Keratinocyte (primary cell): Measurements from ENCODE around the gene CGREF1. TPM values are rescaled to one million over a fixed set of nuclear protein-coding genes. Genes with fewer than 3 reads are reported as not detected.

Source experiments
- DNase-seq: peaks from one replicate; pipeline ENCODE4 v3.0.0-alpha.2; 2011; ENCODE audit warnings: low read depth, missing footprints, low spot score
- FAIRE-seq: peaks from 2 replicates; lab custom pipeline; 2011; peaks lifted over from hg19 to GRCh38; lab: Jason Lieb, UNC
- H2AFZ ChIP-seq: 2 replicates; pipeline ENCODE4 v1.6.0; 2012; ENCODE audit warnings: low read length, control low read depth, inconsistent platforms; ENCODE audit not compliant: control insufficient read depth
- H3K27ac ChIP-seq: 2 replicates; pipeline ENCODE4 v1.5.1; 2011; ENCODE audit warnings: low read length; ENCODE audit not compliant: control insufficient read depth, insufficient read depth
- H3K27me3 ChIP-seq: 3 replicates; pipeline ENCODE4 v1.6.0; 2011; ENCODE audit warnings: low read length; ENCODE audit not compliant: control insufficient read depth, insufficient read depth; ENCODE audit errors: extremely low read depth
- H3K36me3 ChIP-seq, 2 experiments: 2 replicates in 1 of 2; 3 replicates in 1 of 2; pipeline ENCODE4 v1.5.1; 2011; ENCODE audit warnings: low read length in 2 of 2, mild to moderate bottlenecking in 1 of 2; ENCODE audit not compliant: control insufficient read depth in 2 of 2, insufficient read depth in 2 of 2; ENCODE audit errors: extremely low read depth in 1 of 2
- H3K4me1 ChIP-seq: 3 replicates; pipeline ENCODE4 v1.5.1; 2011; ENCODE audit warnings: low read length; ENCODE audit not compliant: control insufficient read depth, insufficient read depth; ENCODE audit errors: extremely low read depth
- H3K4me2 ChIP-seq: 3 replicates; pipeline ENCODE4 v1.6.0; 2011; ENCODE audit warnings: low read depth, low read length; ENCODE audit not compliant: control insufficient read depth, insufficient read depth; ENCODE audit errors: extremely low read depth
- H3K4me3 ChIP-seq, 3 experiments: fragments of 200-600 bp in 1 of 3; sonication (generic) in 1 of 3; 2 replicates in 2 of 3; 3 replicates in 1 of 3; pipeline ENCODE4 v1.5.1; 2011 to 2016; ENCODE audit warnings: low read length in 3 of 3, mild to moderate bottlenecking in 3 of 3, control low read depth in 2 of 3, inconsistent platforms in 1 of 3, low read depth in 1 of 3, mixed read lengths in 1 of 3, mixed run types in 1 of 3, moderate library complexity in 1 of 3; ENCODE audit not compliant: control insufficient read depth in 2 of 3, insufficient read depth in 2 of 3; ENCODE audit errors: extremely low read depth in 1 of 3
- H3K79me2 ChIP-seq: 2 replicates; pipeline ENCODE4 v1.6.0; 2012; ENCODE audit warnings: low read length; ENCODE audit not compliant: control insufficient read depth, insufficient read depth
- H3K9ac ChIP-seq: 3 replicates; pipeline ENCODE4 v1.6.0; 2011; ENCODE audit warnings: low read length; ENCODE audit not compliant: control insufficient read depth, insufficient read depth; ENCODE audit errors: extremely low read depth
- H3K9me1 ChIP-seq: 3 replicates; pipeline ENCODE4 v1.6.0; 2011; ENCODE audit warnings: low read length; ENCODE audit not compliant: control insufficient read depth, insufficient read depth; ENCODE audit errors: extremely low read depth
- H3K9me3 ChIP-seq: 2 replicates; pipeline ENCODE4 v1.5.1; 2012; ENCODE audit warnings: low read depth, low read length; ENCODE audit not compliant: control insufficient read depth
- H4K20me1 ChIP-seq: 3 replicates; pipeline ENCODE4 v1.6.0; 2011; ENCODE audit warnings: low read length; ENCODE audit not compliant: control insufficient read depth, insufficient read depth; ENCODE audit errors: extremely low read depth
- CTCF ChIP-seq, 3 experiments: IDR thresholded peaks in 1 of 3; conservative IDR thresholded peaks in 1 of 3; optimal IDR thresholded peaks in 1 of 3; 2 replicates in 2 of 3; 3 replicates in 1 of 3; pipeline versions ENCODE3 to v1.5.1; 2011; ENCODE audit warnings: low read length in 3 of 3, mild to moderate bottlenecking in 3 of 3, moderate library complexity in 2 of 3, control low read depth in 1 of 3, inconsistent platforms in 1 of 3; ENCODE audit not compliant: insufficient read depth in 2 of 3; ENCODE audit errors: extremely low read depth in 1 of 3
- EZH2 ChIP-seq: IDR thresholded peaks from one replicate; pipeline ENCODE4 v1.6.1; 2012; ENCODE audit warnings: inconsistent platforms, mild to moderate bottlenecking, low read length, moderate library complexity
- dilution Hi-C: fragments of 300-500 bp; cut with MboI; formaldehyde crosslinking; loops from one replicate; pipeline ENCODE4 v1.7.0; 2020; ENCODE audit warnings: low sequenced_read_pairs; ENCODE audit not compliant: extremely low pct_ligation_motif_present
- polyA plus RNA-seq, 5 experiments: library from polyadenylated mRNA; depleted of rRNA in 3 of 5; stranded (reverse) in 3 of 5; stranded (forward) in 1 of 5; unstranded in 1 of 5; fragments of >200 nt; gene quantifications; 1 replicate in 1 of 5; 2 replicates in 3 of 5; 3 replicates in 1 of 5; pipeline versions ENCODE4 v1.2.1 to v1.2.3, GENCODE V29; 2011 to 2012; ENCODE audit warnings: missing spikeins in 2 of 5, low read depth in 1 of 5, low replicate concordance in 1 of 5

The CGREF1 gene
- polyA plus RNA-seq, 1 donor (not counting 4 experiments of a cell fraction or from before 2014, with no cell fraction given) = 1.3 TPM

- TF ChIP-seq CTCF (optimal IDR thresholded peaks at IDR 0.05 in 1 of 3, IDR thresholded peaks at IDR 0.05 in 1 of 3, conservative IDR thresholded peaks at IDR 0.05 in 1 of 3; ENCODE audit: extremely low read depth in 1 of 3, insufficient read depth in 2 of 3, low read length in 3 of 3) (no peak), EZH2 (no peak)
- Histone ChIP-seq H4K20me1 (no peaks in the 10 kb centered on the region), H2AFZ (no peak overlapping the region), H3K79me2 (no peaks in the 10 kb centered on the region), H3K27me3 (no peaks in the 10 kb centered on the region), H3K27ac (no peak overlapping the region), H3K9me3 (no peaks in the 10 kb centered on the region), H3K4me1 (peaks cover 5% of the 10 kb centered on the region), H3K4me3 (no peak overlapping the region), H3K9me1 (no peaks in the 10 kb centered on the region), H3K9ac (no peak overlapping the region), H3K4me2 (no peak overlapping the region), H3K36me3 (peaks cover 13 to 23% of the 10 kb centered on the region in 2 experiments)
- FAIRE-seq = no peak
- dilution Hi-C loops = no loop called here
- DNase-seq = no peak
Observed at GRCh38 chr2:27054721-27055120, 64.2 kb downstream of the CGREF1 start.

- no peak overlapping the region for H2AFZ ChIP-seq
- TF ChIP-seq CTCF (optimal IDR thresholded peaks at IDR 0.05 in 1 of 3, IDR thresholded peaks at IDR 0.05 in 1 of 3, conservative IDR thresholded peaks at IDR 0.05 in 1 of 3; ENCODE audit: extremely low read depth in 1 of 3, insufficient read depth in 2 of 3, low read length in 3 of 3) = no peak
- TF ChIP-seq EZH2 = no peak
- no peaks in the 10 kb centered on the region for H3K27me3 ChIP-seq
- peaks cover 13 to 23% of the 10 kb centered on the region in 2 experiments for H3K36me3 ChIP-seq
- no peak overlapping the region for H3K27ac ChIP-seq
- no peak overlapping the region for H3K4me2 ChIP-seq
- H3K4me3 ChIP-seq = no peak overlapping the region
- no peaks in the 10 kb centered on the region for H3K79me2 ChIP-seq
- DNase-seq (no peak), FAIRE-seq (no peak)
- H4K20me1 ChIP-seq = no peaks in the 10 kb centered on the region
- H3K9ac ChIP-seq = no peak overlapping the region
- no peaks in the 10 kb centered on the region for H3K9me3 ChIP-seq
- peaks cover 9% of the 10 kb centered on the region for H3K4me1 ChIP-seq
- H3K9me1 ChIP-seq = no peaks in the 10 kb centered on the region
- dilution Hi-C loops = no loop called here
Observed at GRCh38 chr2:27053776-27054175, 65.2 kb downstream of the CGREF1 start.
